Measurements from ENCODE around the gene OGFOD3.

The OGFOD3 gene

GRCh38 chr17:82396601-82397435, 21.6 kb downstream of the OGFOD3 start:
- Histone ChIP-seq H3K36me3 (ENCODE audit: control insufficient read depth, insufficient read depth, low read length) (no peaks in the 10 kb centered on the region), H3K9me3 (ENCODE audit: control insufficient read depth, low read length) (no peaks in the 10 kb centered on the region), H3K27me3 (ENCODE audit: control insufficient read depth, insufficient read depth, low read length) (no peaks in the 10 kb centered on the region), H3K4me3 (ENCODE audit: low read length) (no peak overlapping the region), H3K9ac (ENCODE audit: low read length) (no peak overlapping the region), H3K4me1 (ENCODE audit: control insufficient read depth, insufficient read depth, low read length) (no peaks in the 10 kb centered on the region)

- H3K4me1 ChIP-seq (ENCODE audit: control insufficient read depth, insufficient read depth, low read length) = no peaks in the 10 kb centered on the region
- no peaks in the 10 kb centered on the region for H3K36me3 ChIP-seq (ENCODE audit: control insufficient read depth, insufficient read depth, low read length)
- H3K4me3 ChIP-seq (ENCODE audit: low read length) = no peak overlapping the region
- H3K27me3 ChIP-seq (ENCODE audit: control insufficient read depth, insufficient read depth, low read length) = no peaks in the 10 kb centered on the region
- no peaks in the 10 kb centered on the region for H3K9me3 ChIP-seq (ENCODE audit: control insufficient read depth, low read length)
- no peak overlapping the region for H3K9ac ChIP-seq (ENCODE audit: low read length)
Observed at GRCh38 chr17:82394278-82394677, 24.1 kb downstream of the OGFOD3 start.

- H3K9me3 ChIP-seq (ENCODE audit: control insufficient read depth, low read length) = no peaks in the 10 kb centered on the region
- H3K27me3 ChIP-seq (ENCODE audit: control insufficient read depth, insufficient read depth, low read length) = peaks cover under 1% of the 10 kb centered on the region
- H3K4me3 ChIP-seq (ENCODE audit: low read length) = no peak overlapping the region
- no peak overlapping the region for H3K9ac ChIP-seq (ENCODE audit: low read length)
- H3K36me3 ChIP-seq (ENCODE audit: control insufficient read depth, insufficient read depth, low read length) = no peaks in the 10 kb centered on the region
- H3K4me1 ChIP-seq (ENCODE audit: control insufficient read depth, insufficient read depth, low read length) = no peaks in the 10 kb centered on the region
Observed at GRCh38 chr17:82392941-82393340, 25.4 kb downstream of the OGFOD3 start.

GRCh38 chr17:82392209-82392920, 26.0 kb downstream of the OGFOD3 start:
- Histone ChIP-seq H3K4me1 (ENCODE audit: control insufficient read depth, insufficient read depth, low read length) (no peaks in the 10 kb centered on the region), H3K9ac (ENCODE audit: low read length) (no peak overlapping the region), H3K36me3 (ENCODE audit: control insufficient read depth, insufficient read depth, low read length) (no peaks in the 10 kb centered on the region), H3K9me3 (ENCODE audit: control insufficient read depth, low read length) (no peaks in the 10 kb centered on the region), H3K27me3 (ENCODE audit: control insufficient read depth, insufficient read depth, low read length) (peaks cover 7% of the 10 kb centered on the region), H3K4me3 (ENCODE audit: low read length) (no peak overlapping the region)

- H3K4me1 ChIP-seq (ENCODE audit: control insufficient read depth, insufficient read depth, low read length) = no peaks in the 10 kb centered on the region
- H3K9me3 ChIP-seq (ENCODE audit: control insufficient read depth, low read length) = no peaks in the 10 kb centered on the region
- H3K27me3 ChIP-seq (ENCODE audit: control insufficient read depth, insufficient read depth, low read length) = peaks cover 15% of the 10 kb centered on the region
- no peak overlapping the region for H3K9ac ChIP-seq (ENCODE audit: low read length)
- no peaks in the 10 kb centered on the region for H3K36me3 ChIP-seq (ENCODE audit: control insufficient read depth, insufficient read depth, low read length)
- H3K4me3 ChIP-seq (ENCODE audit: low read length) = no peak overlapping the region
Observed at GRCh38 chr17:82391496-82392066, 26.8 kb downstream of the OGFOD3 start.

- Histone ChIP-seq H3K4me1 (ENCODE audit: control insufficient read depth, insufficient read depth, low read length) (no peaks in the 10 kb centered on the region), H3K36me3 (ENCODE audit: control insufficient read depth, insufficient read depth, low read length) (no peaks in the 10 kb centered on the region), H3K27me3 (ENCODE audit: control insufficient read depth, insufficient read depth, low read length) (peaks cover 21% of the 10 kb centered on the region)
Observed at GRCh38 chr17:82390860-82391435, 27.4 kb downstream of the OGFOD3 start.

GRCh38 chr17:82390015-82390859, 28.1 kb downstream of the OGFOD3 start:
- peaks cover under 1% of the 10 kb centered on the region for H3K4me1 ChIP-seq (ENCODE audit: control insufficient read depth, insufficient read depth, low read length)

More at GRCh38 chr17:82390860-82391435, 27.4 kb downstream of the OGFOD3 start:
- H3K9me3 ChIP-seq (ENCODE audit: control insufficient read depth, low read length) = no peaks in the 10 kb centered on the region
- no peak overlapping the region for H3K9ac ChIP-seq (ENCODE audit: low read length)
- no peak overlapping the region for H3K4me3 ChIP-seq (ENCODE audit: low read length)

GRCh38 chr17:82389379-82389778, 29.0 kb downstream of the OGFOD3 start:
- H3K36me3 ChIP-seq (ENCODE audit: control insufficient read depth, insufficient read depth, low read length) = no peaks in the 10 kb centered on the region
- H3K4me1 ChIP-seq (ENCODE audit: control insufficient read depth, insufficient read depth, low read length) = peaks cover 9% of the 10 kb centered on the region
- no peak overlapping the region for H3K9ac ChIP-seq (ENCODE audit: low read length)
- H3K9me3 ChIP-seq (ENCODE audit: control insufficient read depth, low read length) = no peaks in the 10 kb centered on the region
- H3K27me3 ChIP-seq (ENCODE audit: control insufficient read depth, insufficient read depth, low read length) = peaks cover 36% of the 10 kb centered on the region
- no peak overlapping the region for H3K4me3 ChIP-seq (ENCODE audit: low read length)

More at GRCh38 chr17:82390015-82390859, 28.1 kb downstream of the OGFOD3 start:
- H3K9ac ChIP-seq (ENCODE audit: low read length) = no peak overlapping the region
- H3K27me3 ChIP-seq (ENCODE audit: control insufficient read depth, insufficient read depth, low read length) = peaks cover 28% of the 10 kb centered on the region
- H3K4me3 ChIP-seq (ENCODE audit: low read length) = no peak overlapping the region
- no peaks in the 10 kb centered on the region for H3K9me3 ChIP-seq (ENCODE audit: control insufficient read depth, low read length)
- no peaks in the 10 kb centered on the region for H3K36me3 ChIP-seq (ENCODE audit: control insufficient read depth, insufficient read depth, low read length)

- Histone ChIP-seq H3K9me3 (ENCODE audit: control insufficient read depth, low read length) (no peaks in the 10 kb centered on the region), H3K36me3 (ENCODE audit: control insufficient read depth, insufficient read depth, low read length) (no peaks in the 10 kb centered on the region), H3K4me1 (ENCODE audit: control insufficient read depth, insufficient read depth, low read length) (peaks cover 10% of the 10 kb centered on the region), H3K9ac (ENCODE audit: low read length) (no peak overlapping the region), H3K27me3 (ENCODE audit: control insufficient read depth, insufficient read depth, low read length) (peaks cover 36% of the 10 kb centered on the region), H3K4me3 (ENCODE audit: low read length) (no peak overlapping the region)
Observed at GRCh38 chr17:82388922-82389283, 29.5 kb downstream of the OGFOD3 start.

- H3K4me3 ChIP-seq (ENCODE audit: low read length) = no peak overlapping the region
- H3K36me3 ChIP-seq (ENCODE audit: control insufficient read depth, insufficient read depth, low read length) = no peaks in the 10 kb centered on the region
- no peaks in the 10 kb centered on the region for H3K9me3 ChIP-seq (ENCODE audit: control insufficient read depth, low read length)
- peaks cover 10% of the 10 kb centered on the region for H3K4me1 ChIP-seq (ENCODE audit: control insufficient read depth, insufficient read depth, low read length)
- no peak overlapping the region for H3K9ac ChIP-seq (ENCODE audit: low read length)
- peaks cover 36% of the 10 kb centered on the region for H3K27me3 ChIP-seq (ENCODE audit: control insufficient read depth, insufficient read depth, low read length)
Observed at GRCh38 chr17:82388223-82388921, 30.0 kb downstream of the OGFOD3 start.

GRCh38 chr17:82387705-82388106, 30.7 kb downstream of the OGFOD3 start:
- Histone ChIP-seq H3K27me3 (ENCODE audit: control insufficient read depth, insufficient read depth, low read length) (peaks cover 36% of the 10 kb centered on the region), H3K4me3 (ENCODE audit: low read length) (no peak overlapping the region), H3K9ac (ENCODE audit: low read length) (no peak overlapping the region)

More at GRCh38 chr17:82387705-82388106, 30.7 kb downstream of the OGFOD3 start:
- Histone ChIP-seq H3K36me3 (ENCODE audit: control insufficient read depth, insufficient read depth, low read length) (no peaks in the 10 kb centered on the region), H3K4me1 (ENCODE audit: control insufficient read depth, insufficient read depth, low read length) (peaks cover 10% of the 10 kb centered on the region), H3K9me3 (ENCODE audit: control insufficient read depth, low read length) (no peaks in the 10 kb centered on the region)
